Progenitor cell of endocrine pancreas (in vitro differentiated cells): Measurements from ENCODE around the gene KREMEN1. TPM values are rescaled to one million over a fixed set of nuclear protein-coding genes. Genes with fewer than 3 reads are reported as not detected.
"Not testable (repeated sequence)": the region's sequence is repeated elsewhere in the genome, so short reads cannot be mapped to it uniquely, and the experiment has no call there.

ENCODE experiments used
- DNase-seq: peaks from one replicate; pipeline ENCODE4 v3.0.0; 2021; ENCODE audit warnings: low spot score; ENCODE audit not compliant: unreplicated experiment
- H3K27ac Mint-ChIP-seq: 2 replicates; pipeline ENCODE4 v1.8.0; 2021; ENCODE audit warnings: mild to moderate bottlenecking, moderate library complexity, mixed read lengths
- H3K27me3 Mint-ChIP-seq: 2 replicates; pipeline ENCODE4 v1.8.0; 2021; ENCODE audit warnings: mixed read lengths
- H3K36me3 Mint-ChIP-seq: 2 replicates; pipeline ENCODE4 v1.8.0; 2022; ENCODE audit warnings: mixed read lengths; ENCODE audit not compliant: insufficient read depth
- H3K4me1 Mint-ChIP-seq: 2 replicates; pipeline ENCODE4 v1.8.0; 2021; ENCODE audit warnings: low read depth, mixed read lengths
- H3K4me3 Mint-ChIP-seq: 2 replicates; pipeline ENCODE4 v1.8.0; 2021; ENCODE audit warnings: low read depth, mild to moderate bottlenecking, moderate library complexity, mixed read lengths
- H3K9me3 Mint-ChIP-seq: 2 replicates; pipeline ENCODE4 v1.8.0; 2021; ENCODE audit warnings: low read depth, mixed read lengths
- CTCF ChIP-seq: fragments of 200-600 bp; sonication (generic); IDR thresholded peaks from one replicate; pipeline ENCODE4 v1.5.0; 2021; ENCODE audit warnings: antibody characterized with exemption, mild to moderate bottlenecking; ENCODE audit not compliant: unreplicated experiment
- total RNA-seq: library from RNA; stranded (reverse); gene quantifications from 2 replicates; pipeline ENCODE4 v1.2.1, GENCODE V29; 2021

Gene KREMEN1
- total RNA-seq, 1 donor from 2014 or later: 10.5 TPM

GRCh38 chr22:29080106-29080975, 7.5 kb downstream of the KREMEN1 start:
- H3K27ac Mint-ChIP-seq: no peak overlapping the region

GRCh38 chr22:29081517-29082236, 8.8 kb downstream of the KREMEN1 start:
- Mint-ChIP-seq H3K27me3 (no peaks in the 10 kb centered on the region), H3K9me3 (no peaks in the 10 kb centered on the region), H3K4me1 (no peaks in the 10 kb centered on the region), H3K36me3 (no peaks in the 10 kb centered on the region), H3K4me3 (no peak overlapping the region), H3K27ac (no peak overlapping the region)
- DNase-seq: no peak
- no peak for TF ChIP-seq CTCF

More at GRCh38 chr22:29080106-29080975, 7.5 kb downstream of the KREMEN1 start:
- Mint-ChIP-seq H3K4me3 (no peak overlapping the region), H3K9me3 (no peaks in the 10 kb centered on the region), H3K27me3 (peaks cover 8% of the 10 kb centered on the region), H3K36me3 (peaks cover 2% of the 10 kb centered on the region), H3K4me1 (no peaks in the 10 kb centered on the region)
- no peak for DNase-seq
- TF ChIP-seq CTCF: no peak

GRCh38 chr22:29082826-29083545, 10.2 kb downstream of the KREMEN1 start:
- H3K9me3 Mint-ChIP-seq: no peaks in the 10 kb centered on the region
- H3K27ac Mint-ChIP-seq: no peak overlapping the region
- H3K36me3 Mint-ChIP-seq: no peaks in the 10 kb centered on the region
- DNase-seq: no peak
- no peak for TF ChIP-seq CTCF
- no peaks in the 10 kb centered on the region for H3K27me3 Mint-ChIP-seq
- H3K4me1 Mint-ChIP-seq: no peaks in the 10 kb centered on the region
- H3K4me3 Mint-ChIP-seq: no peak overlapping the region

GRCh38 chr22:29083576-29083932, 10.7 kb downstream of the KREMEN1 start:
- H3K36me3 Mint-ChIP-seq, H3K9me3 Mint-ChIP-seq, H3K4me1 Mint-ChIP-seq, H3K4me3 Mint-ChIP-seq, H3K27me3 Mint-ChIP-seq, DNase-seq, H3K27ac Mint-ChIP-seq: not testable (repeated sequence)

GRCh38 chr22:29083933-29084591, 11.2 kb downstream of the KREMEN1 start:
- H3K4me3 Mint-ChIP-seq: no peak overlapping the region
- no peak overlapping the region for H3K27ac Mint-ChIP-seq
- H3K36me3 Mint-ChIP-seq: no peaks in the 10 kb centered on the region
- no peak for DNase-seq
- no peak for TF ChIP-seq CTCF
- no peaks in the 10 kb centered on the region for H3K27me3 Mint-ChIP-seq
- no peaks in the 10 kb centered on the region for H3K9me3 Mint-ChIP-seq
- peaks cover 2% of the 10 kb centered on the region for H3K4me1 Mint-ChIP-seq
